Measurements from ENCODE around the gene RAB7B. TPM values are rescaled to one million over a fixed set of nuclear protein-coding genes. Genes with fewer than 3 reads are reported as not detected.

RAB7B gene
- total and polyA plus RNA-seq, 4 donors = 0.08 to 0.89 (median 0.20) TPM; not detected in 1

GRCh38 chr1:205932776-205933175 is 70.4 kb downstream of the RAB7B start:
- Histone ChIP-seq H3K27me3 (ENCODE audit: control insufficient read depth in 4 of 4, insufficient read depth in 4 of 4, low read length in 3 of 4) (no peaks in the 10 kb centered on the region), H3K4me3 (ENCODE audit: low read depth in 1 of 3, low read length in 3 of 3) (no peak overlapping the region)
- DNase-seq (ENCODE audit: low spot score) = no peak

GRCh38 chr1:205930799-205931281 is 72.4 kb downstream of the RAB7B start:
- Histone ChIP-seq H3K27me3 (ENCODE audit: control insufficient read depth in 4 of 4, insufficient read depth in 4 of 4, low read length in 3 of 4) (no peaks in the 10 kb centered on the region), H3K27ac (ENCODE audit: low read depth in 1 of 2, low read length in 2 of 2) (no peak overlapping the region), H3K4me1 (ENCODE audit: control insufficient read depth in 4 of 4, insufficient read depth in 4 of 4, low read length in 3 of 4) (no peaks in the 10 kb centered on the region), H3K4me3 (ENCODE audit: low read depth in 1 of 3, low read length in 3 of 3) (no peak overlapping the region), H3K9me3 (ENCODE audit: control insufficient read depth in 4 of 4, low read length in 3 of 4) (no peaks in the 10 kb centered on the region), H3K36me3 (ENCODE audit: control insufficient read depth in 4 of 4, insufficient read depth in 3 of 4, low read depth in 1 of 4, low read length in 3 of 4) (no peaks in the 10 kb centered on the region), H3K9ac (ENCODE audit: low read depth in 1 of 2, low read length in 2 of 2) (no peak overlapping the region)
- WGBS = 57% methylated on average over 4 of the region's 4 CpGs
- DNase-seq (ENCODE audit: low spot score) = no peak
- TF ChIP-seq NR2F2 (IDR thresholded peaks at IDR 0.05) (no peak), FOXA2 (IDR thresholded peaks at IDR 0.05) (no peak), CTCF (IDR thresholded peaks at IDR 0.05; ENCODE audit: low read depth, low read length, missing input control) (no peak), ATF3 (IDR thresholded peaks at IDR 0.05) (no peak), JUND (IDR thresholded peaks at IDR 0.05) (no peak), EGR1 (IDR thresholded peaks at IDR 0.05; ENCODE audit: low read depth in 2 of 2) (no peak), GABPA (IDR thresholded peaks at IDR 0.05 in 1 of 2, conservative IDR thresholded peaks at IDR 0.05 in 1 of 2) (no peak), FOXA1 (IDR thresholded peaks at IDR 0.05) (no peak), RXRA (IDR thresholded peaks at IDR 0.05) (no peak), RAD21 (IDR thresholded peaks at IDR 0.05) (no peak), HNF4A (conservative IDR thresholded peaks at IDR 0.05) (no peak), SP1 (IDR thresholded peaks at IDR 0.05) (no peak)

More at GRCh38 chr1:205932776-205933175, 70.4 kb downstream of the RAB7B start:
- WGBS = 82% methylated on average over 6 of the region's 6 CpGs
- H3K9me3 ChIP-seq (ENCODE audit: control insufficient read depth in 4 of 4, low read length in 3 of 4) = no peaks in the 10 kb centered on the region
- H3K36me3 ChIP-seq (ENCODE audit: control insufficient read depth in 4 of 4, insufficient read depth in 3 of 4, low read depth in 1 of 4, low read length in 3 of 4) = no peaks in the 10 kb centered on the region
- H3K9ac ChIP-seq (ENCODE audit: low read depth in 1 of 2, low read length in 2 of 2) = no peak overlapping the region
- no peak for TF ChIP-seq CTCF (IDR thresholded peaks at IDR 0.05; ENCODE audit: low read depth, low read length, missing input control)
- no peak for TF ChIP-seq SP1 (IDR thresholded peaks at IDR 0.05)
- no peak for TF ChIP-seq GABPA (IDR thresholded peaks at IDR 0.05 in 1 of 2, conservative IDR thresholded peaks at IDR 0.05 in 1 of 2)
- no peak for TF ChIP-seq YY1 (IDR thresholded peaks at IDR 0.05)
- no peak for TF ChIP-seq HNF4A (conservative IDR thresholded peaks at IDR 0.05)
- TF ChIP-seq RXRA (IDR thresholded peaks at IDR 0.05) = no peak
- no peak for TF ChIP-seq RAD21 (IDR thresholded peaks at IDR 0.05)
- no peak for TF ChIP-seq EGR1 (IDR thresholded peaks at IDR 0.05; ENCODE audit: low read depth in 2 of 2)
- TF ChIP-seq MAX (IDR thresholded peaks at IDR 0.05) = no peak
- no peak for TF ChIP-seq FOXA2 (IDR thresholded peaks at IDR 0.05)
- TF ChIP-seq TAF1 (conservative IDR thresholded peaks at IDR 0.05) = no peak
- TF ChIP-seq FOXA1 (IDR thresholded peaks at IDR 0.05) = no peak
- no peak for TF ChIP-seq HNF4G (IDR thresholded peaks at IDR 0.05)
- TF ChIP-seq ATF3 (IDR thresholded peaks at IDR 0.05) = no peak
- no peak for TF ChIP-seq JUND (IDR thresholded peaks at IDR 0.05)
- H3K4me1 ChIP-seq (ENCODE audit: control insufficient read depth in 4 of 4, insufficient read depth in 4 of 4, low read length in 3 of 4) = no peaks in the 10 kb centered on the region
- H3K27ac ChIP-seq (ENCODE audit: low read depth in 1 of 2, low read length in 2 of 2) = no peak overlapping the region
